Measurements from ENCODE around the gene ZFP69. TPM values are rescaled to one million over a fixed set of nuclear protein-coding genes. Genes with fewer than 3 reads are reported as not detected.
A peak's percentile ranks its signal among the peaks of the same experiment; 100 is the strongest.

ZFP69 gene
- total and polyA plus RNA-seq, 10 of the 15 experiments (the other 5 are each of a cell fraction or from before 2014, with no cell fraction given): 1.9 to 6.4 (median 3.7) TPM

DNA sequence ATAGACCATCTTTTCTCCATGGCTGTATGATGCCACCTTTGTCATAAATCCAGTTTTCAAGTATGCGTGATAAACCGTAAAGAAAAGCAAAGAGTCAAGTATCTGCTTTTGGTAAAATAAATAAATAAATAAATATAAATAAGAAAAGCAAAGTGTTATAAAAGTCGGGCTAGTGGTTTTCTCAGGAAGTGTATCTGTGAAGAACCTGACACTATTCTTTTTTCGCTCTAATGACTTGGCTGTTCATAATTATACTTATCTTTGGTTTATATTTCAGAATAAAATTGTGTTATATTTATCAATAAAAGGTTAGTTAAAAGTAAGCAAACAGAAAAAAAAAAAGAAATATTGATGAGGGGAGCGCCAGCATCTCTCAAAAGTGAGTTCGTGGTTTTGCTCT lies 30.9 kb downstream of the ZFP69 start:
- H3K4me1 ChIP-seq (ENCODE audit: control insufficient read depth, insufficient read depth, low read length): no peaks in the 10 kb centered on the region; the same call in none of the 2 replicates
- no peaks in the 10 kb centered on the region for H3K36me3 ChIP-seq (ENCODE audit: control insufficient read depth in 2 of 2, insufficient read depth in 2 of 2, low read length in 1 of 2)
- peak overlapping the region; percentile 84 for H3K4me3 ChIP-seq
- H3K27ac ChIP-seq (ENCODE audit: control insufficient read depth, insufficient read depth): peak overlapping the region; percentile 57
- H3K9me3 ChIP-seq (replicated peaks; ENCODE audit: control insufficient read depth, insufficient read depth, low read length): peaks cover 10% of the 10 kb centered on the region
- no peak for ATAC-seq
- H3K9ac ChIP-seq (ENCODE audit: control insufficient read depth, insufficient read depth, low read length): peak overlapping the region; percentile 71
- peak overlapping the region; percentile 91 for H3K4me2 ChIP-seq (ENCODE audit: control insufficient read depth, insufficient read depth)
- peak overlapping the region; percentile 91 for H2AFZ ChIP-seq (ENCODE audit: control insufficient read depth, low read depth, low read length)
- H3K79me2 ChIP-seq (ENCODE audit: control insufficient read depth, insufficient read depth, low read length): peaks cover 4% of the 10 kb centered on the region
- POLR2A ChIA-PET: interaction anchor here (1.4 kb wide), 1 partner anchor 24 kb away, joined by 5 read pairs; the partner anchor contains the start of gene ZNF684
- WGBS (ENCODE audit: insufficient coverage, insufficient replicate concordance, low lambda C conversion rate, missing lambda C conversion rate): 26% methylated on average over 6 of the region's 6 CpGs
- RAD21 ChIA-PET (ENCODE audit: unreplicated experiment): interaction anchor here (1.8 kb wide), 1 partner anchor 25 kb away, joined by 5 read pairs; no protein-coding TSS in a partner anchor
- DNase-seq (ENCODE audit: low read depth, low spot score): no peak
- TSS peak; percentile 89 for BruUV-seq (replicated peaks)
- in situ Hi-C loops (cut with MboI) (no loop called here), intact Hi-C loops (cut with micrococcal nuclease; ENCODE audit: unreplicated experiment) (loop anchor here (1.0 kb wide), 1 partner anchor 58 kb away; the partner anchor contains the start of gene ZFP69B)
- no peak for TF ChIP-seq HCFC1 (IDR thresholded peaks at IDR 0.05; ENCODE audit: low read length)
- TF ChIP-seq ZNF622 (IDR thresholded peaks at IDR 0.05): no peak
- TF ChIP-seq CHD1 (IDR thresholded peaks at IDR 0.05; ENCODE audit: low read depth, low read length): no peak
- TF ChIP-seq, protein P1, sequence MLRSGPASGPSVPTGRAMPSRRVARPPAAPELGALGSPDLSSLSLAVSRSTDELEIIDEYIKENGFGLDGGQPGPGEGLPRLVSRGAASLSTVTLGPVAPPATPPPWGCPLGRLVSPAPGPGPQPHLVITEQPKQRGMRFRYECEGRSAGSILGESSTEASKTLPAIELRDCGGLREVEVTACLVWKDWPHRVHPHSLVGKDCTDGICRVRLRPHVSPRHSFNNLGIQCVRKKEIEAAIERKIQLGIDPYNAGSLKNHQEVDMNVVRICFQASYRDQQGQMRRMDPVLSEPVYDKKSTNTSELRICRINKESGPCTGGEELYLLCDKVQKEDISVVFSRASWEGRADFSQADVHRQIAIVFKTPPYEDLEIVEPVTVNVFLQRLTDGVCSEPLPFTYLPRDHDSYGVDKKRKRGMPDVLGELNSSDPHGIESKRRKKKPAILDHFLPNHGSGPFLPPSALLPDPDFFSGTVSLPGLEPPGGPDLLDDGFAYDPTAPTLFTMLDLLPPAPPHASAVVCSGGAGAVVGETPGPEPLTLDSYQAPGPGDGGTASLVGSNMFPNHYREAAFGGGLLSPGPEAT (IDR thresholded peaks at IDR 0.05; ENCODE audit: low read depth): no peak
- TF ChIP-seq SUZ12 (IDR thresholded peaks at IDR 0.05; ENCODE audit: unreplicated experiment): no peak
- TF ChIP-seq, protein P2, sequence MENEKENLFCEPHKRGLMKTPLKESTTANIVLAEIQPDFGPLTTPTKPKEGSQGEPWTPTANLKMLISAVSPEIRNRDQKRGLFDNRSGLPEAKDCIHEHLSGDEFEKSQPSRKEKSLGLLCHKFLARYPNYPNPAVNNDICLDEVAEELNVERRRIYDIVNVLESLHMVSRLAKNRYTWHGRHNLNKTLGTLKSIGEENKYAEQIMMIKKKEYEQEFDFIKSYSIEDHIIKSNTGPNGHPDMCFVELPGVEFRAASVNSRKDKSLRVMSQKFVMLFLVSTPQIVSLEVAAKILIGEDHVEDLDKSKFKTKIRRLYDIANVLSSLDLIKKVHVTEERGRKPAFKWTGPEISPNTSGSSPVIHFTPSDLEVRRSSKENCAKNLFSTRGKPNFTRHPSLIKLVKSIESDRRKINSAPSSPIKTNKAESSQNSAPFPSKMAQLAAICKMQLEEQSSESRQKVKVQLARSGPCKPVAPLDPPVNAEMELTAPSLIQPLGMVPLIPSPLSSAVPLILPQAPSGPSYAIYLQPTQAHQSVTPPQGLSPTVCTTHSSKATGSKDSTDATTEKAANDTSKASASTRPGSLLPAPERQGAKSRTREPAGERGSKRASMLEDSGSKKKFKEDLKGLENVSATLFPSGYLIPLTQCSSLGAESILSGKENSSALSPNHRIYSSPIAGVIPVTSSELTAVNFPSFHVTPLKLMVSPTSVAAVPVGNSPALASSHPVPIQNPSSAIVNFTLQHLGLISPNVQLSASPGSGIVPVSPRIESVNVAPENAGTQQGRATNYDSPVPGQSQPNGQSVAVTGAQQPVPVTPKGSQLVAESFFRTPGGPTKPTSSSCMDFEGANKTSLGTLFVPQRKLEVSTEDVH (IDR thresholded peaks at IDR 0.05; ENCODE audit: low read depth, partially characterized antibody): no peak
- TF ChIP-seq, protein P3, sequence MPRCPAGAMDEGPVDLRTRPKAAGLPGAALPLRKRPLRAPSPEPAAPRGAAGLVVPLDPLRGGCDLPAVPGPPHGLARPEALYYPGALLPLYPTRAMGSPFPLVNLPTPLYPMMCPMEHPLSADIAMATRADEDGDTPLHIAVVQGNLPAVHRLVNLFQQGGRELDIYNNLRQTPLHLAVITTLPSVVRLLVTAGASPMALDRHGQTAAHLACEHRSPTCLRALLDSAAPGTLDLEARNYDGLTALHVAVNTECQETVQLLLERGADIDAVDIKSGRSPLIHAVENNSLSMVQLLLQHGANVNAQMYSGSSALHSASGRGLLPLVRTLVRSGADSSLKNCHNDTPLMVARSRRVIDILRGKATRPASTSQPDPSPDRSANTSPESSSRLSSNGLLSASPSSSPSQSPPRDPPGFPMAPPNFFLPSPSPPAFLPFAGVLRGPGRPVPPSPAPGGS (IDR thresholded peaks at IDR 0.05; ENCODE audit: borderline replicate concordance, insufficient read depth, low read depth, low read length, poor library complexity, severe bottlenecking): no peak
- no peaks in the 10 kb centered on the region for H4K20me1 ChIP-seq (ENCODE audit: control insufficient read depth, insufficient read depth)
- no peak for FAIRE-seq
- H3K27me3 ChIP-seq (replicated peaks in 1 of 2; ENCODE audit: control insufficient read depth in 2 of 2, insufficient read depth in 2 of 2, low read length in 1 of 2): no peaks in the 10 kb centered on the region
- SMC1A ChIA-PET (ENCODE audit: uncharacterized antibody, unreplicated experiment): interaction anchor here (1.7 to 1.8 kb wide), 2 partner anchors 25 to 57 kb away, joined by 6 to 9 read pairs; partner anchors contain the start of gene ZFP69B
- CTCF ChIA-PET: interaction anchor here (1.0 to 3.6 kb wide), 3 partner anchors 24 to 70 kb away, joined by 4 to 22 read pairs (median 5); partner anchors contain the start of gene ZNF684

Measured in GM12878 (cell line).